Measurements from ENCODE around the gene RNF130. TPM values are rescaled to one million over a fixed set of nuclear protein-coding genes. Genes with fewer than 3 reads are reported as not detected.

RNF130 gene
- total RNA-seq, result 20.5 TPM
- polyA plus RNA-seq, result 69.2 TPM
- long read RNA-seq, donor 1, partial matches to known transcripts, result 0 of 3 reads
- long read RNA-seq, donor 1, other reads (novel, unspliced or antisense), result 0 of 3 reads
- long read RNA-seq, donor 2, result 0 reads
- long read RNA-seq, donor 3, transcript RNF130-205 (9 exons, 2,263 nt), result major isoform, 9 of 15 reads
- long read RNA-seq, donor 3, partial matches to known transcripts, result 5 of 15 reads
- long read RNA-seq, donor 3, other reads (novel, unspliced or antisense), result 0 of 15 reads
- long read RNA-seq, donor 4, partial matches to known transcripts, result 0 of 5 reads
- long read RNA-seq, donor 4, other reads (novel, unspliced or antisense), result 0 of 5 reads
- long read RNA-seq, donor 5, transcript RNF130-205 (9 exons, 2,263 nt), result major isoform, 22 of 30 reads
- long read RNA-seq, donor 5, partial matches to known transcripts, result 6 of 30 reads
- long read RNA-seq, donor 5, other reads (novel, unspliced or antisense), result 0 of 30 reads
- long read RNA-seq, donor 6, transcript RNF130-205 (9 exons, 2,263 nt), result major isoform, 7 of 14 reads
- long read RNA-seq, donor 6, partial matches to known transcripts, result 7 of 14 reads
- long read RNA-seq, donor 6, other reads (novel, unspliced or antisense), result 0 of 14 reads
- long read RNA-seq, donor 7, transcript RNF130-205 (9 exons, 2,263 nt), result major isoform, 8 of 11 reads
- long read RNA-seq, donor 7, partial matches to known transcripts, result 0 of 11 reads
- long read RNA-seq, donor 7, other reads (novel, unspliced or antisense), result 0 of 11 reads
- long read RNA-seq, donor 8, transcript RNF130-205 (9 exons, 2,263 nt), result major isoform, 5 of 5 reads
- long read RNA-seq, donor 8, partial matches to known transcripts, result 0 of 5 reads
- long read RNA-seq, donor 8, other reads (novel, unspliced or antisense), result 0 of 5 reads
- long read RNA-seq, donor 9, partial matches to known transcripts, result 0 of 3 reads
- long read RNA-seq, donor 9, other reads (novel, unspliced or antisense), result 0 of 3 reads
- long read RNA-seq, donor 10, transcript RNF130-205 (9 exons, 2,263 nt), result major isoform, 7 of 7 reads
- long read RNA-seq, donor 10, partial matches to known transcripts, result 0 of 7 reads
- long read RNA-seq, donor 10, other reads (novel, unspliced or antisense), result 0 of 7 reads

GRCh38 chr5:180071531-180072255 lies at the start of gene RNF130:
Gene RNF130, minus strand, starts transcription at chr5:180071759. Its CDS starts 57 bp downstream, at chr5:180071702.
- WGBS, result under 1% methylated on average over 113 of the region's 113 CpGs
- H3K9me3 ChIP-seq (ENCODE audit: control insufficient read depth in 2 of 2, insufficient read depth in 1 of 2, low read length in 1 of 2), result peaks cover 0 to 12% of the 10 kb centered on the region in 2 donors
- H3K27ac ChIP-seq (ENCODE audit: low read depth in 1 of 2, low read length in 1 of 2), result peak within 1 kb of the TSS; percentile 51 to 96
- H3K4me3 ChIP-seq (ENCODE audit: low read length in 2 of 2), result peak within 1 kb of the TSS; percentile 58 to 77
- peaks cover 6 to 12% of the 10 kb centered on the region in 2 donors for H3K4me1 ChIP-seq (ENCODE audit: control insufficient read depth in 2 of 2, insufficient read depth in 2 of 2, low read length in 2 of 2)
- H3K27me3 ChIP-seq (ENCODE audit: control insufficient read depth in 2 of 2, insufficient read depth in 1 of 2, low read length in 1 of 2), result peaks cover 37 to 43% of the 10 kb centered on the region in 2 donors
- peak in 6 of 9 donors; percentile 39 to 79 (median 57) for DNase-seq (ENCODE audit: low read depth in 6 of 9, low spot score in 9 of 9)
- no peaks in the 10 kb centered on the region for H3K36me3 ChIP-seq (ENCODE audit: control insufficient read depth in 2 of 2, insufficient read depth in 2 of 2, low read length in 1 of 2)

GRCh38 chr5:180120237-180121101 lies 48.9 kb upstream of the RNF130 start:
- Histone ChIP-seq H3K36me3 (ENCODE audit: control insufficient read depth in 2 of 2, insufficient read depth in 2 of 2, low read length in 1 of 2) (no peaks in the 10 kb centered on the region), H3K27me3 (ENCODE audit: control insufficient read depth in 2 of 2, insufficient read depth in 1 of 2, low read length in 1 of 2) (no peaks in the 10 kb centered on the region), H3K9me3 (ENCODE audit: control insufficient read depth in 2 of 2, insufficient read depth in 1 of 2, low read length in 1 of 2) (no peaks in the 10 kb centered on the region), H3K27ac (ENCODE audit: low read depth in 1 of 2, low read length in 1 of 2) (no peak overlapping the region), H3K4me1 (ENCODE audit: control insufficient read depth in 2 of 2, insufficient read depth in 2 of 2, low read length in 2 of 2) (no peaks in the 10 kb centered on the region), H3K4me3 (ENCODE audit: low read length in 2 of 2) (no peak overlapping the region)
- no peak for DNase-seq (ENCODE audit: low read depth in 6 of 9, low spot score in 9 of 9)
- WGBS, result 95% methylated on average over 28 of the region's 28 CpGs

GRCh38 chr5:180119903-180120236 lies 48.3 kb upstream of the RNF130 start:
- Histone ChIP-seq H3K4me1 (ENCODE audit: control insufficient read depth in 2 of 2, insufficient read depth in 2 of 2, low read length in 2 of 2) (no peaks in the 10 kb centered on the region), H3K36me3 (ENCODE audit: control insufficient read depth in 2 of 2, insufficient read depth in 2 of 2, low read length in 1 of 2) (no peaks in the 10 kb centered on the region), H3K27me3 (ENCODE audit: control insufficient read depth in 2 of 2, insufficient read depth in 1 of 2, low read length in 1 of 2) (no peaks in the 10 kb centered on the region), H3K4me3 (ENCODE audit: low read length in 2 of 2) (no peak overlapping the region), H3K9me3 (ENCODE audit: control insufficient read depth in 2 of 2, insufficient read depth in 1 of 2, low read length in 1 of 2) (no peaks in the 10 kb centered on the region), H3K27ac (ENCODE audit: low read depth in 1 of 2, low read length in 1 of 2) (no peak overlapping the region)
- 97% methylated on average over 12 of the region's 12 CpGs for WGBS
- no peak for DNase-seq (ENCODE audit: low read depth in 6 of 9, low spot score in 9 of 9)

GRCh38 chr5:180119031-180119902 lies 47.7 kb upstream of the RNF130 start:
- no peak overlapping the region for H3K27ac ChIP-seq (ENCODE audit: low read depth in 1 of 2, low read length in 1 of 2)
- H3K4me1 ChIP-seq (ENCODE audit: control insufficient read depth in 2 of 2, insufficient read depth in 2 of 2, low read length in 2 of 2), result no peaks in the 10 kb centered on the region
- no peaks in the 10 kb centered on the region for H3K9me3 ChIP-seq (ENCODE audit: control insufficient read depth in 2 of 2, insufficient read depth in 1 of 2, low read length in 1 of 2)
- 97% methylated on average over 23 of the region's 23 CpGs for WGBS
- H3K36me3 ChIP-seq (ENCODE audit: control insufficient read depth in 2 of 2, insufficient read depth in 2 of 2, low read length in 1 of 2), result no peaks in the 10 kb centered on the region
- H3K4me3 ChIP-seq (ENCODE audit: low read length in 2 of 2), result no peak overlapping the region
- no peaks in the 10 kb centered on the region for H3K27me3 ChIP-seq (ENCODE audit: control insufficient read depth in 2 of 2, insufficient read depth in 1 of 2, low read length in 1 of 2)
- DNase-seq (ENCODE audit: low read depth in 6 of 9, low spot score in 9 of 9), result no peak

- H3K4me1 ChIP-seq (ENCODE audit: control insufficient read depth in 2 of 2, insufficient read depth in 2 of 2, low read length in 2 of 2), result no peaks in the 10 kb centered on the region
- H3K27me3 ChIP-seq (ENCODE audit: control insufficient read depth in 2 of 2, insufficient read depth in 1 of 2, low read length in 1 of 2), result no peaks in the 10 kb centered on the region
- WGBS, result 97% methylated on average over 14 of the region's 14 CpGs
- no peak overlapping the region for H3K4me3 ChIP-seq (ENCODE audit: low read length in 2 of 2)
- no peak for DNase-seq (ENCODE audit: low read depth in 6 of 9, low spot score in 9 of 9)
- H3K36me3 ChIP-seq (ENCODE audit: control insufficient read depth in 2 of 2, insufficient read depth in 2 of 2, low read length in 1 of 2), result no peaks in the 10 kb centered on the region
- H3K27ac ChIP-seq (ENCODE audit: low read depth in 1 of 2, low read length in 1 of 2), result no peak overlapping the region
- no peaks in the 10 kb centered on the region for H3K9me3 ChIP-seq (ENCODE audit: control insufficient read depth in 2 of 2, insufficient read depth in 1 of 2, low read length in 1 of 2)
These were observed 46.8 kb upstream of the RNF130 start for GRCh38 chr5:180118391-180118791.

GRCh38 chr5:180117000-180117725 lies 45.6 kb upstream of the RNF130 start:
- H3K9me3 ChIP-seq (ENCODE audit: control insufficient read depth in 2 of 2, insufficient read depth in 1 of 2, low read length in 1 of 2), result no peaks in the 10 kb centered on the region
- H3K4me1 ChIP-seq (ENCODE audit: control insufficient read depth in 2 of 2, insufficient read depth in 2 of 2, low read length in 2 of 2), result no peaks in the 10 kb centered on the region
- no peak overlapping the region for H3K27ac ChIP-seq (ENCODE audit: low read depth in 1 of 2, low read length in 1 of 2)
- H3K27me3 ChIP-seq (ENCODE audit: control insufficient read depth in 2 of 2, insufficient read depth in 1 of 2, low read length in 1 of 2), result no peaks in the 10 kb centered on the region
- no peak overlapping the region for H3K4me3 ChIP-seq (ENCODE audit: low read length in 2 of 2)
- DNase-seq (ENCODE audit: low read depth in 6 of 9, low spot score in 9 of 9), result no peak
- 96% methylated on average over 14 of the region's 14 CpGs for WGBS
- no peaks in the 10 kb centered on the region for H3K36me3 ChIP-seq (ENCODE audit: control insufficient read depth in 2 of 2, insufficient read depth in 2 of 2, low read length in 1 of 2)
